ENCODE data around the gene BICD2.
"Not testable (repeated sequence)": the region's sequence is repeated elsewhere in the genome, so short reads cannot be mapped to it uniquely, and the experiment has no call there.

BICD2 gene

GRCh38 chr9:92764381-92764987 lies at the start of gene BICD2:
BICD2 (minus strand) TSS chr9:92764833; CDS start chr9:92764744, 89 bp downstream.
- no peak for DNase-seq

GRCh38 chr9:92809629-92810326 lies 45.1 kb upstream of the BICD2 start:
- not testable (repeated sequence) for DNase-seq

DNA sequence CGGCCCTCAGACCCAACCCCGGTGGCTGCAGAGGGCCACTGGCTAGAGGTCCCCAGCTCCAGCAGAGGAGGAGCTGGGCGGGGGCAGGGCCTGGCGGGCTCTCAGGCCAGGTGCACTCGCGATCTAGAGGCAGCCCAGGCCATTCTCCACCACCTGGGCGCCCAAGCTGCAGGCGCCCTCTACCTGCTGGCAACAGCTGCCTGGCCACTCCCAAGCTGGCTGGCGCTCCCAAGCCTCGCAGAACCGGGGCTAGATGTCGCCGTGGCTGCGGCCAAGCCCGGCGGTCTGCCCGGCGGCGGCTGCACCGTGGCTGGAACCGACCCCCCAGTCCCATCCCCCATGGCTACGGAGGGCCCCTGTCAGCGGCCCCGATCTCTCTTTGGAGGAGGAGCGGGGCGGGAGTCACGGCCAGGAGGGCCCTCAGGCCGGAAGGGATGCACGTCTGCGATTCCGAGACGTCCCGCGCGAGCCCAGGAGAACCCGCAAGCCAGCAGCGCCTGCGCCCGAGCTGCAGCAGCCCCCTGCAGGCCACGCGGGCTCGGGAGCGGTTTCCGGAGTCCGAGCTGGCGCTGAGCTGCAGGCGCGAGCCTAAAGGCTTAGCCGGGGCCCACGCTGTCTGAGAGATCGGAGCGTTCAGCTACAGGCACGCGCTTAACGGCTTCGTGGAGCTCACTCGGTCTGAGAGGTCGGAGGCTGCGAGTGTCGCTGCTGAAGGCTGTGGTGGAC lies 44.3 kb upstream of the BICD2 start:
- peak; percentile 72 for DNase-seq

GRCh38 chr9:92807757-92808725 lies 43.4 kb upstream of the BICD2 start:
- peak; percentile 12 for DNase-seq

DNA sequence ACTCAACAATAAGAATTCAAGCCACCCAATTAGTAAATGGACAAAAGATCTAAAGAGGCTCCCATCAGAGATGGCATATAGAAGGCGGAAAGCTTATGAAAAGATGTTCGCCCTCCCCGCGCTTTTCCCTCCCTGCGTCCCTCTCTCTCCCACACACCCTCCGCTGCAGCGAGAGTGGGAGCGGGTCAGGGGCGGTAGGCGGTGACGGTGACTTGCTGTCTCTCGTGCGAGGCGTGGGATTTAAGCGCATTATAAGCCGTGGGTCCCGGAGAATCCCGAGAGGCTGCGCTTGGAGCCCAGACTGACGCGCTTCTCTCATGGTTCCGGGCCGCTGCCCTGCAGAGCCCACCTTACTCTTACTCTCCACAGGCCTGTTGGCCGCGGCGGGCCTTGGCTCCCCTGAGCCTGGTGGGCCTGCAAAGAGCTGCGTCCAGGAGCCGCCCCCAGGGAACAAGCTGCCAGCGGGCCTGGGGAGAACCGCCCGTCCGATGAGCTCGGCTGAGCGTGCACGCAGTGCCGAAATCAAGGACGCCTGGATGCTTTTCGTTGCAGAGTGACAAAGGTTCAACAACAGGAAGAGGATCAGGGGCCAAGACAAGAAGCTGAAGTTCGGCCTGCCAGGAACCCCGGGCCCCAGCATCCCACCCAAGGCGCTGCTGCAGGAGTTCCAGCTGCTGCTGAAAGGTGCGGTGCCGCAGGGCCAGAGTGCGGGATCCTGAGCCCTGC lies 42.6 kb upstream of the BICD2 start:
- DNase-seq: no peak

- DNase-seq: no peak
Measured at GRCh38 chr9:92804727-92805126, 40.1 kb upstream of the BICD2 start.

DNA sequence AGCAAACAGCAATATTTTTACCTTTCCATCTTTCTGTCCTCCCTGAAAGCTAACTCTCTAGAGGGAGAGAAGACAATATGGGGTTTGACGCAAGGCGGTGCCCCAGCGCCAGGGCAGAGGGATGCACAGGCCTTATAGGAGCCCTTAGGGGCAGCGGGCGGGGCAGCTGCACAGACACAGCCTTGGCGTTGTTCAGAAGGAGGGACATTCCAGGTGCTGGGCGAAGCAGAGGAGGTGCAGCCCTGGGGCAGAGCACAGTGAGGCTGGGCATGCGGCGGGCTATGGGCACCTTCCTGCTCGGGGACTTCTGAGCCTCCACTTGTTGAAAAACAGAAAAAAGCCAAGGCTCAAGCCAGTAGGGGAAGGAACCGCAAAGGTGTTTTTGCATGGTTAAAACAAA lies 33.7 kb upstream of the BICD2 start:
- DNase-seq: no peak

DNA sequence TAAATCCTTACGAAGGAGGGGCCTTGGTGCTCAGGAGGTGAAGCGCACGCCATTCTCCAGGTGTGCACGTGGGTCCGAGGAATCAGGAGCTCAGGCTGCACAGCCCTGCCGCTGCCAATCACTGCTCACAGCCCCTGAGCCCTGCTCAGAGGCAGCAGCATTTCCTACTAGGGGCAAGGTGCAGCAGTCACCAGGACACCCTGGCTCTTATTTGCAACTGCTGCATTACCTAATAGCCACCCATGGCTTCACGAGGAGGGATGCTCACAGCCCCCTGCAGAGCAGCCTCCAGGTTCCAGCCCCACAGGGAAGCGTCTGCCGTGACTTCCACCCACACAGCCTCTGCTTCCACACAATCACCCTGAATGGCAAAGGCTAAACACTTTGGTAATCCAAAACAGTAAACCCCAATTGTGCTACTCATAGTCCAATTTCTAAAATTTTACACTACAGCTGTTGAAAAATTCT lies 31.7 kb upstream of the BICD2 start:
- DNase-seq: not testable (repeated sequence)

DNA sequence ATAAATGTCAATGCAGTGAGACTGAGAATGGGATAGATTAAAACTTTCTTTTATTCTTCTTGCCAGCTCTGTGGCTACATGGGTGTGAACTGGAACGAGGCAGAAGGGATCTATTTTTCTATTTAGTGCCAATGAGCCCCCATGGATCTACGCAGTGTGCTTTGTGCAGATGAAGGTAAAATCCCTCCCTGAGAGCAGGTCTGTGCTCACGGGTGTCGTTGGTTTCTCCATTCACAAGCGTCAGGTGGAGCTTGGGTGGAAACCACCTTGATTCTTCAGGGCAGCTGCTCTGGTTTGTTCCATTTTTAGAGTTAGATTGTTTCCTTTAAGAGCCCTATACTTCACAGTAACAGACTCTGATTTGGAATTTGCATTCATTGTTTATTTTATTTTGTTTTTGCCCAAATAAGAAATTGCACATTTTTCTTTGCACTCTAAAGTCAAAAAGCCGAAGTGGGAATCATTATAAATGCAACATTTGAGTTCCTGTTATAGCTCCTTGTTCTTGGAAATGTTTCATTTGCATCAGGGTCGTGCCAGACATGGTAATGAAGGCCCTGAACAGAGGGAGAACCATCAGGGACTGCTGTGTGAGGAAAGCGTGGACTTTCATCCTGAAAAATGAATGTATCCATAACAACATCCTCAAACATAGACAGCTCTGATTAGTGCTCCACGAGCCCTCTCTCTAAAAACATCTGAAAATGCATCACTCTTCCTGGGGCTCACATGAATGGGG lies 31.1 kb upstream of the BICD2 start:
- no peak for DNase-seq

DNA sequence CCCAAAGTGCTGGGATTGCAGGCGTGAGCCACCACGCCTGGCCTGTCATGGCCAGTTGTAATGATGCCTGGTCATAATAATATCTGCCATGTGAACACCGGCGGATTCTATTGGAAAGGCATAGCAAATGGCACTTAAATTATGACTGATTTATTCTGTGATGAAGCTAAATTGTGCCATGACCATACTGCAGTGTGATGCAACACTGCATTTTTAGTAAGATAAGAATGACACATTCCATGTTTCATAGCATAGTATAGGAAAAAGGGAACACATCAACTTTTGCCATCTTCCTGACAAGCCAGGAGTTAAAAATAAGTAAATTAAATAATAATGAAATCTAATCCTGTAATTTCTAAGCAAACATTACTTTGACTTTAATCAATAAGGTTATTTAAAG lies 30.4 kb upstream of the BICD2 start:
- DNase-seq: no peak

- no peak for DNase-seq
Measured at GRCh38 chr9:92794426-92794825, 29.8 kb upstream of the BICD2 start.

DNA sequence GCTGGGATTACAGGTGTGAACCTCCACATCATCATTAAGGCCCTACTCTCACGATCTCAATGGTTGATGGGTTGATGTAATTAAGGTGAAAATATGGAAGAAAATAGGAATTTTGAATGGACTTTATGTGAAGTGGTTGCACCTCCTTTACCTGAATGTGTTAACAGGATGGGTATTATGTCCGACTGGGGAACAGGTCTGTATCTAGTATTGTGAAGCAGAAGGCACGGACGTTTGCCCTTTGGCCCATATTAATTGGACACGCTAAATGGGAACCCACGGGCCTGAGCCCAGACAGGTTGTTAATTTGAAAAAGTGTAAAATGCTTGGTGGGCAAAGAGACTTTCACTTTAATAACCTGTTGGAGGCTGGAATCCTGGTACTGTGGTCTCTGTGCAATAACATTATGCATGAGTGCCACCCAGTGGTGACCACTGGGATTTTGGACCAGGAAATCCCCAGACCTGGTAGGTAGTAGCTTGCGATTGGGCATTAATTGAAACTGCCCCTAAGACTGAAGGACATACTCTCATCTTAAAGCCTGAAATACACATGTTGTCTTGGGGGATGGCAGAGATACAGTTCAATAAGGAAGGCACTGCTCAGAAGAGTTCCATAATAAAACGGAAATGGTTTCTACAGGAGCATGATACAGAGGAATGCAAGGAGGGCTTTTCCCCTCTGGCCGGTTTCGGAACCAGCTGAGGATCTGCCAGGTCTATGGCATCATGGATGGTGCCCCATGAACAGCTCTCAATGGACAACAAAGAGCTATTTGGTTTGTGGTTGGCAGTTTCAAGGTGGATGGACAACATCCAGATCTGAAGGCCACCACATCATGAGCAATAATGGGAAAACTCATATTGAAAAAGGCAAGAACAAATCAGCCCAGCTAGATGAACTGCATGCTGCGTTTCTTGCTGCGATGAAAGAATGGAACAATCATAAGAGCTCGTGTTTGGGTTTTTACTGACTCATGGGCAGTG lies 26.2 kb upstream of the BICD2 start:
- peak; percentile 51 for DNase-seq

GRCh38 chr9:92786298-92786697 lies 21.7 kb upstream of the BICD2 start:
- no peak for DNase-seq

DNA sequence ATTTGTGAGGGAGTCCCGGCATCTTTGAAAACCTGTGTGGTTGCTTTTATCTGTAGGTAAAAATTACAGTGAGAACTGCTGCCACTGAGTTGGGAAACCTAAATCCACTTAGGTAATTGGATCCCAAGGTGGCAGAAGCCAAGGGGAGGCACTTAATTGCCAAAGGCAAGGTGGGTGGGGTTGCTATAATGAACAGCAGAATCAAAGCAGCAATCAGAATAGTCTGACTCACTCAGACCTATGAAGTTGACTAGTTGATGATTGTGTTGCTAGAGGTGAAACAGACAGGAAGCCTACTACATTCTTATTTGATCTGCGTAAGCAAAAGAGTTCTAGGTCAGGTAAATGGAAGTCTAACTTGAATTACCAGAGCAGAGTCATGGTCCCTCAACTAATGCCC lies 17.3 kb upstream of the BICD2 start:
- DNase-seq: no peak

GRCh38 chr9:92780206-92780605 lies 15.6 kb upstream of the BICD2 start:
- DNase-seq: no peak

- no peak for DNase-seq
Measured at GRCh38 chr9:92775466-92775865, 10.8 kb upstream of the BICD2 start.

GRCh38 chr9:92774274-92774673 lies 9.6 kb upstream of the BICD2 start:
- DNase-seq: no peak

GRCh38 chr9:92773810-92774209 lies 9.2 kb upstream of the BICD2 start:
- no peak for DNase-seq

DNA sequence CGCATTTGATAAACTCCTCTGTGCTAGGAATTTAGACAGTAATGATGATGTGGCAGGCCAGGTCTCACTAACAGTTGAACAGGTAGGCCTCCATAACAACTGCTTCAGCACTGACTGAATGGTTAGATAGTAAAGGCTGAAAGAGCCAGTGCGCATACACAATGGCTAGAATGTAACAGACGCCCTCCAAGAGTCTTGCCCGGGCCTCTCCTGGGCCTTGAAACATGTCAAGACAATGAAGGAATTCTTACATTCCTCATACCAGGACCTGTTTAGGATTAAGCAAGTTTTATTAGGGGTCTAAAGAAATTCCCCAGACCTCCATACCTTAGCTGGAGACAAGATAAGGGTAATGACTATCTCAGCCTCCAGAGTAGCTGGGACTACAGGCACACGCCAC lies 6.7 kb upstream of the BICD2 start:
- no peak for DNase-seq

- DNase-seq: no peak
Measured at GRCh38 chr9:92770360-92770995, 5.8 kb upstream of the BICD2 start.

Measured in NCI-H774 (cell line).